IPS DF 6.9 (cell line): ENCODE results near the gene RPS6KA5.

Experiments used
- DNase-seq: peaks from one replicate; pipeline ENCODE4 v3.0.0-alpha.2; 2013; ENCODE audit warnings: low read depth, low spot score
- H3K27ac ChIP-seq: one replicate; pipeline ENCODE4 v1.5.1; 2013; ENCODE audit warnings: low read length, control low read depth
- H3K27me3 ChIP-seq: 2 replicates; pipeline ENCODE4 v1.6.1; 2013; ENCODE audit warnings: mild to moderate bottlenecking, low read length; ENCODE audit not compliant: control insufficient read depth, insufficient read depth
- H3K36me3 ChIP-seq: 2 replicates; pipeline ENCODE4 v1.6.1; 2013; ENCODE audit warnings: low read length; ENCODE audit not compliant: control insufficient read depth, insufficient read depth
- H3K4me1 ChIP-seq: 2 replicates; pipeline ENCODE4 v1.6.1; 2013; ENCODE audit warnings: low read length; ENCODE audit not compliant: control insufficient read depth, insufficient read depth
- H3K4me3 ChIP-seq: 2 replicates; pipeline ENCODE4 v1.5.1; 2013; ENCODE audit warnings: mild to moderate bottlenecking, low read length
- H3K9me3 ChIP-seq: 2 replicates; pipeline ENCODE4 v1.6.1; 2013; ENCODE audit warnings: low read length, inconsistent platforms; ENCODE audit not compliant: control insufficient read depth, insufficient read depth
- WGBS: extraction: QIAGEN DNeasy Blood & Tissue Kit; methylation state at CpG from one replicate; pipeline ENCODE4 v1.1.7; 2013; ENCODE audit warnings: mixed read lengths, missing lambda C conversion rate; ENCODE audit not compliant: insufficient read length, insufficient coverage; 5-methylcytosine and 5-hydroxymethylcytosine counted together

The RPS6KA5 gene

DNA sequence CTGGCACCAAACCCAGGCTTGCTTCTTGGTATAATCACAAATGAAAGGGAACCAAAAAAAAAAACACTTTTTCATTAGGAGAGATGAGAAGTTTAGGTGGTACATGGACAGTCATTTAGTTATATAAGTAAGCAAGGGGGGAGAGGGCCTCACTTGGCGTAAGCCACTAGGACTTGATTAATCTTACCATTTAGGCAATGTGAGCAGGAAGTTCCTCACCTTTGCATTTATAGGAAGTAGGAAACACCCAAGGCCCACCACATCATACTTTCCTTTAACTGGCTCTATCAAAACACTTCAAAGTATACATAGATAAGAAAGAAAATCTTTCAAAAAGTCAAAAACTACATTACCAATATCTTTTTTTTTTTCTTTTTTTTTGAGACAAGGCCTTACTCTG, 6.7 kb upstream of the RPS6KA5 start:
- Histone ChIP-seq H3K4me3 (no peak overlapping the region), H3K27ac (no peak overlapping the region), H3K4me1 (no peaks in the 10 kb centered on the region), H3K9me3 (no peaks in the 10 kb centered on the region), H3K27me3 (no peaks in the 10 kb centered on the region), H3K36me3 (no peaks in the 10 kb centered on the region)
- no CpG with 5 or more reads among the region's 1 CpG for WGBS
- no peak for DNase-seq

DNA sequence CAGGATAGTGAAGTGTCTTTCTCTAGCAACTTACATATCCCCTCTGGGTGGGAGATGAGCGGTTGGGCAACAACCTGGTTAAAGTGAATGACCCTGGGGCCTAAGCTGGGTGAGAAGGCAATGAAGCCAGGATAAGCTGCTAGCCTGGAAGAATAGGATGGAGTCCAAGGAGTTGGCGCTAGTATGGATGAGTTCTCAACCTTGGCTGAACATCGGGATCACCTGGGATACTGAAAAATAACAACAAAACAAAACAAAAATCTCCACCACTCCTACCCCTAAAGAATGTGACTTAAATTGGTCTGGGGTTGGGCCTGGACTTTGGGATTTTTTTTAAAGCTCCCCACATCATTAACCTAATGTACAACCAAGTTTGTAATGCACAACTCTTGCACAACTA, 4.8 kb upstream of the RPS6KA5 start:
- no CpG with 5 or more reads among the region's 3 CpGs for WGBS
- Histone ChIP-seq H3K27ac (no peak overlapping the region), H3K27me3 (no peaks in the 10 kb centered on the region), H3K9me3 (no peaks in the 10 kb centered on the region), H3K36me3 (no peaks in the 10 kb centered on the region), H3K4me1 (no peaks in the 10 kb centered on the region), H3K4me3 (no peak overlapping the region)
- DNase-seq, result no peak

DNA sequence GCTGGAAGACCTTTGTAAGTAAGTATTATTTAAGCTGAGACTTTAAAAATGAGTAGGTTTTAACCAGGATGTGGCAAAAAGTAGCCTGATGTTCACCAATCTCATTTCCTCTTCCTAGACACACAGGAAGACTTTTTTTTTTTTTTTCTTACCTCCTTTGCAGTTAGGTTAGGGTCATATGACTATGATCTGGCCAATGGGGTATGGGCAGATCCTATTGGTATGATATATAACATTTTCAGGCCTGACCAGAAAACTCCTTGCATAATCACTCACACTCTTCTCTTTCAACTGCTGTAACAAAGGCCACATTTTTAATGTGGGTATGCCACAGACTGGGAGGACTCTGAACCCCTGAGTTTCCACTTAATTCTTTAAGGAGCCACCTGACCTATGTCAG, 2.7 kb upstream of the RPS6KA5 start:
- no peak for DNase-seq
- H3K4me3 ChIP-seq, result no peak overlapping the region
- no peaks in the 10 kb centered on the region for H3K4me1 ChIP-seq
- no peak overlapping the region for H3K27ac ChIP-seq
- H3K27me3 ChIP-seq, result no peaks in the 10 kb centered on the region
- no peaks in the 10 kb centered on the region for H3K36me3 ChIP-seq
- H3K9me3 ChIP-seq, result no peaks in the 10 kb centered on the region

DNA sequence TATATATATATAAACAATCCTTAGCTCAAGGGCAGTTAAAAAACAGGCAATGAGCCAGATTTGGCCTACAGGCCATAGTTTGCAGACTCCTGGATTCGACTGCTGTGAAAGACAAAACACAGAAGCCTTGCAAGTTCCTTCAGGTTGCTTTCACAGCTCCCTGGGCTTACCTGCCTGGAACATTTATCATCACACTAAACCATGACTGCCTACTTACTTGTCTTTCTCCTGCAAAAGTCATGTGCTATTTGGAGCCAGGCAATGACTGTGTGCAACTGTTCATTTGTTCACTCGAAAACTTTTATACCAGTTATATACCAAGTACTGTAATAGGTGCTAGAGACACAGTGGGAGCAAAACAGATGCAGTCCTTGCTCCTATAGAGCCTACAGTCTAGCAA, 2.2 kb upstream of the RPS6KA5 start:
- WGBS, result no CpG with 5 or more reads among the region's 2 CpGs
- Histone ChIP-seq H3K4me1 (no peaks in the 10 kb centered on the region), H3K27me3 (no peaks in the 10 kb centered on the region), H3K27ac (no peak overlapping the region), H3K36me3 (no peaks in the 10 kb centered on the region), H3K9me3 (no peaks in the 10 kb centered on the region), H3K4me3 (no peak overlapping the region)
- no peak for DNase-seq

DNA sequence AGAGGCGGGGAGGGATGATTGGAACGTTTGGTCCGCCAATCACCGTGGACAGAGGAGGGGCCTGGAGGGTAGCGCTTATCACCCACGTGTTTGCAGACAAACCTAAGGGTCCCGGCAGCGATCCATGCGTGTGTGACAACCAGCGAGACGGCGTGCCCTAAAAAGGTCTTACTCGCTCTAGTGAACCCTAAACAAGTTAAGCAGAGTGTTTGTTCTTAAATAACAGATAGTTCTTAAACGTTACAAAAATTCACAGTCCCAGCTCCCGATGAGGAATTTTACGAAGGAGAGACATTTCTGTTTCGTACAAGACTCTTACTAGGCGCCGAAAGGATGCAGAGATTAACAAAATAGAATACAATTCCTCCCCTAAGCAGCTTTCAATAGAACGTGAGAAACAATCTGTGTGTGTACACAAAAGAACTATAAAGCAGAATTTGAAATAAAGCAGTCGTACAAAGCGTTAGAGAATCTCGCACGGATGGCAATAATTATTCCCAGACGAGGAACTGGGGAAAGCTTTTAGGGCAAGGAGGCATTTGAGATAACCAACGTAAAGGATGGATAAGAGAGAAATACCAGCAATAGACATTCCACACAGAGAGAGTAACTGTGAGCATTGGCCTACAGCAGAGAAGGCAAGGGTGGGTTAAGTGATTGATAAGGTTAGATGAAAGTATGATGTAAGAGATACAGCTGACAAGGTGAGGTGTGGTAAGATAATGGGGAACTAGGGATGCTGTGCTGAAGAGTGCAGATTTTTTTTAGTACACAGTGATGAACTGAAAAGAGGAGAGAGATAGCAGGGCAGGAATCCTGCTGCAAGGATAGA, 831 bp upstream of the RPS6KA5 start:
- no peak for DNase-seq
- no peaks in the 10 kb centered on the region for H3K27me3 ChIP-seq
- H3K4me1 ChIP-seq, result no peaks in the 10 kb centered on the region
- no peaks in the 10 kb centered on the region for H3K36me3 ChIP-seq
- no CpG with 5 or more reads among the region's 26 CpGs for WGBS
- peak overlapping the region; percentile 48; the same call in 1 of the 2 replicates for H3K4me3 ChIP-seq
- H3K9me3 ChIP-seq, result no peaks in the 10 kb centered on the region
- no peak overlapping the region for H3K27ac ChIP-seq

DNA sequence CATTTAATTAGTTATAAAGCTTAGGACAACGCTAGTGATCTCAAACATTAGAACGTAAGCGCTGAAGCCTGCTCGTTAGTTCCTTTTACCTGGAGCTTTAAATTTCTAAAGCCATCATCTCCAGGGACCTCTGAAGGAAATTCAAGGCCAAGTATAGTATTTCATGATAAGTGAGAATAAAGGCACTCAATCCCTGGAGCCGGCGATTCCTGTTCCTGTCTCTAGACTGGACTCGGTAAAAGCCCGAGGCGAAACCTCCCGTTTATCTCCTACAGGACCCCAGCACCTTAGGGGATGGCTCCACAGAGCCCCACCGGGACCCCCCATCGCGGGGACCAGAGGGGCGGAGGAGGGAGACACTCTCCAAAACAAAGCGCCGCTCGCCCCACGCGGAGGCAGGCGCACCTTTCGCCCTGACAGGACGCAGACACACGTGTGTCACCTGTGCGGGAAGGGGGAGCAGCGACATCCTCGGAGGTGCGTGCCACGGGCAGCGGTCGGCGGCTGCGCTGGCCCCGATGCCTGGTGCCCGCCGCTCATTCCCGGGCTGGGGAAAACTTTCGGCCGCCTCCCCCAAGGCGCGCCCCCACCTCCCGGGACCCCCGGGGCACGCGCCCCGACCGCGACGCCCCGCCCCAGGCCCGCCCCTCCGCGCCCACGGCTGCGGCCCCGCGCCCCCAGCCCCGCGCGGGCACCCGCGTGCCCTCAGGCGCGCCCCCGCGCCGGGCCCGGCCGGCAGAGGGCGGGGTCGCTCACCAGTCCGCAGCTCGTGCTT, 678 bp downstream of the RPS6KA5 start:
- peak; percentile 20 for DNase-seq
- no CpG with 5 or more reads among the region's 72 CpGs for WGBS

DNA sequence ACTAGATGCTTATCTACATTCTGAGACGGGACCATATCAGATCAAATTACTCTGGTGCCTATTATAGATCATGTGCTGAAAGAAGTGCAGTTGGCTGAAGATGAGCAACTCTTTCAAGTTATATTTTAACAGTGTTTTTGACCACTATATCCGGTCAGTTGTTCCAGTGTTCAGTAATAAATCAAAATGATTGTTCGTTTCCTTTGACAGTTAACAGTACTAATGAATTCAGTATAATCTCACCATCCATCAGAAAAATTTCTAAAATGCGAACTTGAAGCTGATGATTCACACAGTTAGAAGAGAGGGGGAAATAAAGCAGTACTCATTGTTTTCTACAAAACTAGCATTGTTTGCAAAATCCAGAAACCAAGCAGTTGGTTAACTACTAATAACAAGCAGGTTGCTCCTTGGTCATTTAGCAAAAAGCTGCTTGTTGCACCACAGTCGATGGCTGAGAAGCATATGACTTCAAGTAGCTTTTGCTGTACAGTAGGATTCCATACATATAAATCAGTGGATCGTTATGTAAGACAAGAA, 2.3 kb downstream of the RPS6KA5 start:
- Histone ChIP-seq H3K27me3 (no peaks in the 10 kb centered on the region), H3K9me3 (no peaks in the 10 kb centered on the region), H3K27ac (no peak overlapping the region), H3K36me3 (no peaks in the 10 kb centered on the region), H3K4me1 (no peaks in the 10 kb centered on the region), H3K4me3 (no peak overlapping the region)
- no peak for DNase-seq
- WGBS, result no CpG with 5 or more reads among the region's 6 CpGs

More for the DNA sequence above, 678 bp downstream of the RPS6KA5 start:
- no peak overlapping the region for H3K27ac ChIP-seq
- H3K36me3 ChIP-seq, result no peaks in the 10 kb centered on the region
- no peaks in the 10 kb centered on the region for H3K9me3 ChIP-seq
- no peaks in the 10 kb centered on the region for H3K27me3 ChIP-seq
- H3K4me3 ChIP-seq, result peak overlapping the region; percentile 98
- no peaks in the 10 kb centered on the region for H3K4me1 ChIP-seq

DNA sequence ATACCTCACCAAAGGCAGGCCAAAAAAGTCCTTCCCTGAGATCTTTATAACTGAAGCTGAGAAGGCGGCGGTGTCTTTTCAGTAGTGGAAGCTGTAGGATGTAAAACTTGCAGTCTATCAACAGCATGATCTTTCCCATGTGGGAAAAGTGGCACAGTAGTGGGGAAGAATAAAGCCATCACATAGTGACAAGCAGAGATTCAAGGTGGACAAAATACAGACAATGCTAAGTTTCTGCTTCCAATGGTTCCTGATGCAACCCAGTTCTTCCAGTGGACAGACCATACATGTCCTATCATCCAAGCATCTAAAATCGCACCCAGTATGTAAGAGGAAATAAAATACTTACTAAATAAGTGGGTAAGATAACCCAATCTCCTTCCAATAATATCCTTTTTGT, 4.1 kb downstream of the RPS6KA5 start:
- H3K4me1 ChIP-seq, result no peaks in the 10 kb centered on the region
- H3K27me3 ChIP-seq, result no peaks in the 10 kb centered on the region
- DNase-seq, result no peak
- H3K4me3 ChIP-seq, result no peak overlapping the region
- no CpG with 5 or more reads among the region's 3 CpGs for WGBS
- H3K27ac ChIP-seq, result no peak overlapping the region
- no peaks in the 10 kb centered on the region for H3K36me3 ChIP-seq
- H3K9me3 ChIP-seq, result no peaks in the 10 kb centered on the region

DNA sequence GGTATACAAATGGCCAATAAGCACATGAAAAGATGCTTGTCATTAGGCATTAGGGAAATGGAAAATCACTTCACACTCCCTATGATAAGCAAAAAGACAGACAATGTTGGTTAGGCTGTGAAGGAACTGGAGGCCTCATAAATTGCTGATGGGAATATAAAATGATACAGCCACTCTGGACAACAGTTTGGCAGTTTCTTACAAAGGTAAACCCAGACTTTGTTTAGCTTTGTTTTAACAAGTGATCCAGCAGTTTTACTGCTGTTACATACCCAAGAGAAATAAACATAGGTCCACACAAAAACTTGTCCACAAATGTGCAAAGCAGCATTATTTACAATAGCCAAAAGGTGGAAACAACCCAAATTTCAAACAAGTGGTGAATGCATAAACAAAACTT, 5.4 kb downstream of the RPS6KA5 start:
- Histone ChIP-seq H3K27ac (no peak overlapping the region), H3K27me3 (no peaks in the 10 kb centered on the region), H3K4me3 (no peak overlapping the region), H3K36me3 (no peaks in the 10 kb centered on the region), H3K9me3 (no peaks in the 10 kb centered on the region), H3K4me1 (no peaks in the 10 kb centered on the region)
- no peak for DNase-seq

DNA sequence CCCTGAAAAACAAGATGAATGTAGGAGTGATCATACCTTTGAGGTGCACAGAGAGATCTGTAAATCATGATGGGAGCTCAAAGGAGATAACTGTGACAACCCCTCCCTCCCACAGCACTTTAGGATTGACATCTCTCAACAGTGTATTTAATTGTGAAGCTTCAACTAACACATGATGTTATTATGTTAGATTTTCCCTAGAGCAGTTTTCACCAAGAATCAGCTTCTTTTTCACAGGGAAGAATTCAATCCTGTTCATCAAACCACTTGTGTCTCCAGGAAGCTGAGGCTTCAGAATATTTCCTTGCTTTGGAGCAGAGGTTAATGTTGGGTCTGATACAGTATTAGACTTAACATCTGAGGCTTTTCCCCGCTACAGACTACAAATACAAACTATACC, 11.8 kb downstream of the RPS6KA5 start:
- H3K9me3 ChIP-seq, result no peaks in the 10 kb centered on the region
- no peaks in the 10 kb centered on the region for H3K4me1 ChIP-seq
- no peaks in the 10 kb centered on the region for H3K36me3 ChIP-seq
- DNase-seq, result no peak
- no peak overlapping the region for H3K4me3 ChIP-seq
- WGBS, result no CpG with 5 or more reads among the region's 1 CpG
- no peaks in the 10 kb centered on the region for H3K27me3 ChIP-seq
- H3K27ac ChIP-seq, result no peak overlapping the region
